ENCODE data around the gene HUNK.

DNA sequence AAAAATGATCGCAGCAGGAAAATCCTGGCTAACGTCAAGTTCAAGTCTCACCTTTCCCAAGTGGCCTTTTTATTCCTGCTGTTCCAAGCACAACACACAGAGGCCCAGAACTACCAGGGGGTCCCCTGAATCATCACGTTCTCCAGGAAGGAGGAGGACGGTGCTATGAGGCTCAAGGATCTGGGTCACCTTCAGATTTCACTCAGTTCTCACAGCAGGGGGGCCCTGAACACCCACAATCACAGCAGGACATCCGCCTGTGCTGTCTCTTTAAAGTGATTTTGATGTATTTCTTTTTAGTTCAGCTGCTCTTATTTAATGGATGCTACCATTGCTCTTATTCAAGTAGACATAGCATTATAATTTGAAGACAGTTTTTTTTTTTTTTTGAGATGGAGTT, 173.4 kb downstream of the HUNK start:
- no peak for TF ChIP-seq SIN3A (IDR thresholded peaks at IDR 0.05; ENCODE audit: borderline replicate concordance, insufficient read depth, low read length)
- TF ChIP-seq POLR2AphosphoS5 (IDR thresholded peaks at IDR 0.05; ENCODE audit: low read depth, low read length) = no peak
- TF ChIP-seq, protein P1, sequence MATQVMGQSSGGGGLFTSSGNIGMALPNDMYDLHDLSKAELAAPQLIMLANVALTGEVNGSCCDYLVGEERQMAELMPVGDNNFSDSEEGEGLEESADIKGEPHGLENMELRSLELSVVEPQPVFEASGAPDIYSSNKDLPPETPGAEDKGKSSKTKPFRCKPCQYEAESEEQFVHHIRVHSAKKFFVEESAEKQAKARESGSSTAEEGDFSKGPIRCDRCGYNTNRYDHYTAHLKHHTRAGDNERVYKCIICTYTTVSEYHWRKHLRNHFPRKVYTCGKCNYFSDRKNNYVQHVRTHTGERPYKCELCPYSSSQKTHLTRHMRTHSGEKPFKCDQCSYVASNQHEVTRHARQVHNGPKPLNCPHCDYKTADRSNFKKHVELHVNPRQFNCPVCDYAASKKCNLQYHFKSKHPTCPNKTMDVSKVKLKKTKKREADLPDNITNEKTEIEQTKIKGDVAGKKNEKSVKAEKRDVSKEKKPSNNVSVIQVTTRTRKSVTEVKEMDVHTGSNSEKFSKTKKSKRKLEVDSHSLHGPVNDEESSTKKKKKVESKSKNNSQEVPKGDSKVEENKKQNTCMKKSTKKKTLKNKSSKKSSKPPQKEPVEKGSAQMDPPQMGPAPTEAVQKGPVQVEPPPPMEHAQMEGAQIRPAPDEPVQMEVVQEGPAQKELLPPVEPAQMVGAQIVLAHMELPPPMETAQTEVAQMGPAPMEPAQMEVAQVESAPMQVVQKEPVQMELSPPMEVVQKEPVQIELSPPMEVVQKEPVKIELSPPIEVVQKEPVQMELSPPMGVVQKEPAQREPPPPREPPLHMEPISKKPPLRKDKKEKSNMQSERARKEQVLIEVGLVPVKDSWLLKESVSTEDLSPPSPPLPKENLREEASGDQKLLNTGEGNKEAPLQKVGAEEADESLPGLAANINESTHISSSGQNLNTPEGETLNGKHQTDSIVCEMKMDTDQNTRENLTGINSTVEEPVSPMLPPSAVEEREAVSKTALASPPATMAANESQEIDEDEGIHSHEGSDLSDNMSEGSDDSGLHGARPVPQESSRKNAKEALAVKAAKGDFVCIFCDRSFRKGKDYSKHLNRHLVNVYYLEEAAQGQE (IDR thresholded peaks at IDR 0.05; ENCODE audit: insufficient read depth in 1 of 2, low read depth in 2 of 2, low read length in 2 of 2) = no peak
